Spleen (tissue), 7 donors: ENCODE data around the gene PRR7.

ENCODE experiments used
- CTCF ChIP-seq, 11 experiments: fragments of 200-600 bp in 7 of 11; fragments of 450-650 bp in 4 of 11; sonication (generic) in 4 of 11; IDR thresholded peaks in 8 of 11; conservative IDR thresholded peaks in 3 of 11; 1 replicate in 7 of 11; 2 replicates in 4 of 11; pipeline versions ENCODE4 v1.4.0 to v1.8.0; 2016 to 2021; ENCODE audit warnings: antibody characterized with exemption in 11 of 11, inconsistent platforms in 4 of 11, mild to moderate bottlenecking in 1 of 11
- POLR2A ChIP-seq, 3 donors: fragments of 450-650 bp; IDR thresholded peaks; one replicate each; pipeline ENCODE4 v1.5.1; 2017; ENCODE audit warnings: antibody characterized with exemption in 3 of 3, mild to moderate bottlenecking in 1 of 3
- donor health status: DM: no; HTN: no; CAD: no; lungs with moderate emphysema.
- donor health status: DM: no; HTN: no; CAD: no.
- donor health status: DM: no; HTN: no; CAD: no.

DNA sequence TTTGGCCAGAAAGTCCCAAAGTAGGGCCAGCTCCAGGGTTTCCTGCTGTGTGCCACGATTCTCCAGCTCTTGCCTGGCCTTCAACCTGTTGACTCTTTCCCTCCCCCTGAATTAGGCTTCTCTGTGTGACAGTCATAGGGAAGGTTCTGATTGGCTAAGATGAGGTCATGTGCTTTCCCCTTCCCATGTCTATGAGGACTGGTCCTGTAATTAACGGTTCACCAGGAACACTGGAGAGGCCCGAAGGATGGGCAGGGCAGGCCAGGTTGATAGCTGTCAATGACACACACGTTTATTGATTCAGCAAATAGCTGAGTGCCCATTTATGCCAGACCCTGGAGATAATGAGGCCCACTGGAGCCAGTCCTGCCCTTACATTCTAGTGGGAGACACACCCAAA, 9.0 kb upstream of the PRR7 start:
- TF ChIP-seq POLR2A (IDR thresholded peaks at IDR 0.05) (no peak), CTCF (IDR thresholded peaks at IDR 0.05 in 8 of 11, conservative IDR thresholded peaks at IDR 0.05 in 3 of 11) (no peak)
